PC-9 (cell line): Measurements from ENCODE around the gene ANKRD6.

Experiments used
- EZH2 ChIP-seq: fragments of 200-600 bp; sonication (generic); IDR thresholded peaks from 2 replicates; pipeline ENCODE4 v1.8.0; 2017; ENCODE audit warnings: antibody characterized with exemption, low read depth
- TF ChIP-seq, protein P1 (sequence below): fragments of 200-600 bp; sonication (generic); conservative IDR thresholded peaks from 2 replicates; pipeline ENCODE4 v1.6.1; 2017; ENCODE audit warnings: mixed run types, antibody characterized with exemption, mild to moderate bottlenecking, moderate library complexity

DNA sequence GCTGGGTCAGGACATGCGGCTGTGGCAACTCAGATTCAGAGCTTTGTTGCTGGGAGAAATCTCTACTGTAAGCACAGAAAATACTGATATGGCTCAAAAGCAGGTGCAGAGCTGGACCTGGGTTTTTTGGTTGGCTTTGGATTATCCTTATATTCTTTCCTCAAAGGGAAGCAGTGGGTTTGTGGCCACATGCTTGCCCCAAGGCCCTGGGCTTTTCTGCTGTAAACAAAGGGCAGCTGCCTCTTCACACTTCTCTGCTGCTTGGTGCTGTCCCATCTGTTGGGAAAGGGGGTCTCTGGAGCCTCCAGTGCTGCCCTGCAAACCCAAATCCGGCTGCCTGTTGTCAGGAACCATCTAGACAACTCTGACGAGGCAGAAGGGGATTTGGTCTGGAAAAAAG lies 52.4 kb downstream of the ANKRD6 start:
- TF ChIP-seq, protein P1, sequence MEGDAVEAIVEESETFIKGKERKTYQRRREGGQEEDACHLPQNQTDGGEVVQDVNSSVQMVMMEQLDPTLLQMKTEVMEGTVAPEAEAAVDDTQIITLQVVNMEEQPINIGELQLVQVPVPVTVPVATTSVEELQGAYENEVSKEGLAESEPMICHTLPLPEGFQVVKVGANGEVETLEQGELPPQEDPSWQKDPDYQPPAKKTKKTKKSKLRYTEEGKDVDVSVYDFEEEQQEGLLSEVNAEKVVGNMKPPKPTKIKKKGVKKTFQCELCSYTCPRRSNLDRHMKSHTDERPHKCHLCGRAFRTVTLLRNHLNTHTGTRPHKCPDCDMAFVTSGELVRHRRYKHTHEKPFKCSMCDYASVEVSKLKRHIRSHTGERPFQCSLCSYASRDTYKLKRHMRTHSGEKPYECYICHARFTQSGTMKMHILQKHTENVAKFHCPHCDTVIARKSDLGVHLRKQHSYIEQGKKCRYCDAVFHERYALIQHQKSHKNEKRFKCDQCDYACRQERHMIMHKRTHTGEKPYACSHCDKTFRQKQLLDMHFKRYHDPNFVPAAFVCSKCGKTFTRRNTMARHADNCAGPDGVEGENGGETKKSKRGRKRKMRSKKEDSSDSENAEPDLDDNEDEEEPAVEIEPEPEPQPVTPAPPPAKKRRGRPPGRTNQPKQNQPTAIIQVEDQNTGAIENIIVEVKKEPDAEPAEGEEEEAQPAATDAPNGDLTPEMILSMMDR = no peak
- TF ChIP-seq EZH2 = no peak
